CD4-positive, alpha-beta T cell (primary cell): ENCODE data around the gene AGPS. TPM values are rescaled to one million over a fixed set of nuclear protein-coding genes. Genes with fewer than 3 reads are reported as not detected.

Experiments
- ATAC-seq: fragments of 200-7000 bp; cut with Tn5 transposase; one replicate; pipeline ENCODE4 v1.10.0; 2022; ENCODE audit warnings: mild to moderate bottlenecking; ENCODE audit not compliant: poor library complexity
- CTCF ChIA-PET: fragments of 350-600 bp; sonication (Branson Sonifier 250); formaldehyde crosslinking; loops from one replicate; lab custom pipeline; 2021; ENCODE audit warnings: antibody characterized with exemption, inconsistent platforms; lab: Charles Lee
- POLR2A ChIA-PET: fragments of 350-600 bp; sonication (Branson Sonifier 250); formaldehyde crosslinking; loops from one replicate; lab custom pipeline; 2021; ENCODE audit warnings: antibody characterized with exemption, inconsistent platforms; lab: Charles Lee
- DNase-seq, 14 experiments: peaks; one replicate each; pipeline ENCODE4 v3.0.0-alpha.2; 2013 to 2020; ENCODE audit warnings: mixed read lengths in 2 of 14
- H3K27ac ChIP-seq, 2 donors: one replicate each; pipeline versions ENCODE4 v1.5.1 to v1.7.0; 2013; ENCODE audit warnings: low read length in 2 of 2, low read depth in 1 of 2, mild to moderate bottlenecking in 1 of 2
- H3K27me3 ChIP-seq, 2 experiments: 1 replicate in 1 of 2; 2 replicates in 1 of 2; pipeline versions ENCODE4 v1.6.1 to v1.7.0; 2013; ENCODE audit warnings: low read length in 2 of 2, control low read depth in 1 of 2, mild to moderate bottlenecking in 1 of 2, moderate library complexity in 1 of 2; ENCODE audit not compliant: insufficient read depth in 2 of 2, control insufficient read depth in 1 of 2
- H3K36me3 ChIP-seq: one replicate; pipeline ENCODE4 v1.6.1; 2013; ENCODE audit warnings: low read length, control low read depth; ENCODE audit not compliant: insufficient read depth
- H3K4me1 ChIP-seq: one replicate; pipeline ENCODE4 v1.6.1; 2013; ENCODE audit warnings: low read length, control low read depth; ENCODE audit not compliant: insufficient read depth
- H3K4me3 ChIP-seq: one replicate; pipeline ENCODE4 v1.5.1; 2013; ENCODE audit warnings: mild to moderate bottlenecking, low read length, moderate library complexity
- H3K9me3 ChIP-seq, 2 experiments: 1 replicate in 1 of 2; 2 replicates in 1 of 2; pipeline versions ENCODE4 v1.6.1 to v1.7.0; 2013; ENCODE audit warnings: low read length in 2 of 2, mild to moderate bottlenecking in 2 of 2, control low read depth in 1 of 2, moderate library complexity in 1 of 2; ENCODE audit not compliant: control insufficient read depth in 1 of 2, insufficient read depth in 1 of 2
- H3K27ac Mint-ChIP-seq: one replicate; pipeline ENCODE4 v1.8.0; 2020; ENCODE audit warnings: mixed read lengths
- H3K27me3 Mint-ChIP-seq: one replicate; pipeline ENCODE4 v1.8.0; 2021; ENCODE audit warnings: mixed read lengths
- H3K36me3 Mint-ChIP-seq: one replicate; pipeline ENCODE4 v1.8.0; 2021; ENCODE audit warnings: low read depth, mixed read lengths
- H3K4me1 Mint-ChIP-seq: one replicate; pipeline ENCODE4 v1.8.0; 2021; ENCODE audit warnings: low read depth, mixed read lengths
- H3K4me3 Mint-ChIP-seq: one replicate; pipeline ENCODE4 v1.8.0; 2020; ENCODE audit warnings: mild to moderate bottlenecking, mixed read lengths
- H3K9me3 Mint-ChIP-seq: one replicate; pipeline ENCODE4 v1.8.0; 2020; ENCODE audit warnings: mixed read lengths
- CTCF ChIP-seq: fragments of 200-600 bp; IDR thresholded peaks from one replicate; pipeline ENCODE4 v1.8.0; 2022; ENCODE audit warnings: antibody characterized with exemption, mild to moderate bottlenecking
- intact Hi-C, 2 experiments: fragments of 100-400 bp; cut with DNase I in 1 of 2; cut with micrococcal nuclease in 1 of 2; formaldehyde crosslinking; loops; one replicate each; pipeline versions ENCODE4 v1.15.1 to v1.9.0; 2023 to 2025; cut with DNase I, micrococcal nuclease
- total RNA-seq, 174 experiments: library from RNA in 2 of 174; stranded (reverse) in 2 of 174; gene quantifications; one replicate each; pipeline ENCODE4 v1.2.3 and lab custom pipeline; 2021 to 2026

Gene AGPS
- total RNA-seq, 2 experiments from 2014 or later: 21.5 to 23.9 TPM

GRCh38 chr2:177402096-177402495 is 9.5 kb downstream of the AGPS start:
- Histone ChIP-seq H3K9me3 (no peaks in the 10 kb centered on the region), H3K4me3 (no peak overlapping the region), H3K4me1 (peaks cover under 1% of the 10 kb centered on the region), H3K27me3 (no peaks in the 10 kb centered on the region), H3K27ac (no peak overlapping the region), H3K36me3 (no peaks in the 10 kb centered on the region)
- intact Hi-C loops: no loop called here
- CTCF ChIA-PET: no interaction called here
- DNase-seq (no peak), ATAC-seq (no peak)
- no peaks in the 10 kb centered on the region for H3K27me3 Mint-ChIP-seq
- peaks cover 12% of the 10 kb centered on the region for H3K36me3 Mint-ChIP-seq
- H3K27ac Mint-ChIP-seq: no peak overlapping the region
- TF ChIP-seq CTCF: no peak
- peaks cover 83% of the 10 kb centered on the region for H3K4me1 Mint-ChIP-seq
- H3K4me3 Mint-ChIP-seq: no peak overlapping the region
- H3K9me3 Mint-ChIP-seq: no peaks in the 10 kb centered on the region
- POLR2A ChIA-PET: interaction anchor here (1.2 kb wide), 1 partner anchor 10 kb away, joined by 4 read pairs; no protein-coding TSS in a partner anchor

GRCh38 chr2:177403838-177404237 is 11.3 kb downstream of the AGPS start:
- no peaks in the 10 kb centered on the region for H3K9me3 Mint-ChIP-seq
- peaks cover 76% of the 10 kb centered on the region for H3K4me1 Mint-ChIP-seq
- intact Hi-C loops: no loop called here
- no peak for TF ChIP-seq CTCF
- DNase-seq (no peak), ATAC-seq (no peak)
- Histone ChIP-seq H3K27me3 (no peaks in the 10 kb centered on the region), H3K27ac (no peak overlapping the region), H3K4me3 (no peak overlapping the region), H3K9me3 (no peaks in the 10 kb centered on the region), H3K36me3 (no peaks in the 10 kb centered on the region), H3K4me1 (no peaks in the 10 kb centered on the region)
- POLR2A ChIA-PET: interaction anchor here (0.9 to 1.0 kb wide), 2 partner anchors 12 to 239 kb away, joined by 3 to 5 read pairs; no protein-coding TSS in a partner anchor
- H3K4me3 Mint-ChIP-seq: no peak overlapping the region
- CTCF ChIA-PET: no interaction called here
- peaks cover 9% of the 10 kb centered on the region for H3K36me3 Mint-ChIP-seq
- no peaks in the 10 kb centered on the region for H3K27me3 Mint-ChIP-seq
- no peak overlapping the region for H3K27ac Mint-ChIP-seq

- ATAC-seq: no peak
- ChIA-PET CTCF (interaction anchor here (1.6 kb wide), 1 partner anchor 239 kb away, joined by 5 read pairs; no protein-coding TSS in a partner anchor), POLR2A (interaction anchor here (0.9 to 1.8 kb wide), 3 partner anchors 12 to 240 kb away, joined by 3 to 11 read pairs (median 5); partner anchors contain the start of gene AGPS)
- H3K9me3 Mint-ChIP-seq: no peaks in the 10 kb centered on the region
- H3K27me3 ChIP-seq: no peaks in the 10 kb centered on the region
- H3K4me1 ChIP-seq: no peaks in the 10 kb centered on the region
- H3K4me3 ChIP-seq: no peak overlapping the region
- H3K36me3 Mint-ChIP-seq: peaks cover 9% of the 10 kb centered on the region
- H3K4me3 Mint-ChIP-seq: no peak overlapping the region
- no peak overlapping the region for H3K27ac Mint-ChIP-seq
- H3K36me3 ChIP-seq: no peaks in the 10 kb centered on the region
- DNase-seq: no peak
- H3K4me1 Mint-ChIP-seq: peaks cover 72% of the 10 kb centered on the region
- H3K9me3 ChIP-seq: no peaks in the 10 kb centered on the region
- intact Hi-C loops: no loop called here
- no peaks in the 10 kb centered on the region for H3K27me3 Mint-ChIP-seq
- TF ChIP-seq CTCF: no peak
- no peak overlapping the region for H3K27ac ChIP-seq
Observed at GRCh38 chr2:177404243-177404642, 11.7 kb downstream of the AGPS start.
